ENCODE data around the gene TEDC1.

Gene TEDC1

GRCh38 chr14:105484069-105484996 is 6.7 kb upstream of the TEDC1 start:
- no peak for DNase-seq (ENCODE audit: low read depth)

- no peak for DNase-seq (ENCODE audit: low read depth)
Measured at GRCh38 chr14:105484997-105485393, 6.1 kb upstream of the TEDC1 start.

GRCh38 chr14:105485739-105486162 is 5.3 kb upstream of the TEDC1 start:
- DNase-seq (ENCODE audit: low read depth) = no peak

GRCh38 chr14:105486163-105486973 is 4.7 kb upstream of the TEDC1 start, which contains the start of gene CRIP1:
CRIP1 (plus strand) TSS chr14:105486886; CDS start chr14:105487260, 374 bp downstream.
- DNase-seq (ENCODE audit: low read depth) = no peak

- DNase-seq (ENCODE audit: low read depth) = peak; percentile 23
Measured at GRCh38 chr14:105486974-105487448, 4.0 kb upstream of the TEDC1 start.

GRCh38 chr14:105487449-105487985 is 3.5 kb upstream of the TEDC1 start:
- DNase-seq (ENCODE audit: low read depth) = no peak

GRCh38 chr14:105487986-105488777 is 2.9 kb upstream of the TEDC1 start:
- DNase-seq (ENCODE audit: low read depth) = no peak

- DNase-seq (ENCODE audit: low read depth) = no peak
Measured at GRCh38 chr14:105488781-105489541, 2.1 kb upstream of the TEDC1 start.

GRCh38 chr14:105489542-105490266 is 1.3 kb upstream of the TEDC1 start:
- DNase-seq (ENCODE audit: low read depth) = peak; percentile 59

- DNase-seq (ENCODE audit: low read depth) = no peak
Measured at GRCh38 chr14:105490267-105490571, 827 bp upstream of the TEDC1 start.

- peak; percentile 30 for DNase-seq (ENCODE audit: low read depth)
Measured at GRCh38 chr14:105491366-105491973, 424 bp downstream of the TEDC1 start.

GRCh38 chr14:105492031-105492970 is 1.3 kb downstream of the TEDC1 start:
- no peak for DNase-seq (ENCODE audit: low read depth)

- DNase-seq (ENCODE audit: low read depth) = no peak
Measured at GRCh38 chr14:105492971-105493871, 2.2 kb downstream of the TEDC1 start.

GRCh38 chr14:105493921-105494605 is 3.0 kb downstream of the TEDC1 start:
- DNase-seq (ENCODE audit: low read depth) = no peak

- DNase-seq (ENCODE audit: low read depth) = no peak
Measured at GRCh38 chr14:105494606-105494929, 3.5 kb downstream of the TEDC1 start.

GRCh38 chr14:105495101-105495989 is 4.3 kb downstream of the TEDC1 start:
- DNase-seq (ENCODE audit: low read depth) = no peak
